Activated CD4-positive, CD25-positive, alpha-beta regulatory T cell treated with anti-CD3 and anti-CD28 coated beads, Interleukin-2, amount 50 U/mL, for 24 hours (primary cell): ENCODE measurements around the gene ADISSP.

Experiments used
- ATAC-seq, 2 donors: fragments of 150-1000 bp; cut with Tn5 transposase; one replicate each; pipeline ENCODE4 v1.10.0; 2021; ENCODE audit warnings: mild to moderate bottlenecking in 1 of 2, moderate library complexity in 1 of 2

Gene ADISSP

DNA sequence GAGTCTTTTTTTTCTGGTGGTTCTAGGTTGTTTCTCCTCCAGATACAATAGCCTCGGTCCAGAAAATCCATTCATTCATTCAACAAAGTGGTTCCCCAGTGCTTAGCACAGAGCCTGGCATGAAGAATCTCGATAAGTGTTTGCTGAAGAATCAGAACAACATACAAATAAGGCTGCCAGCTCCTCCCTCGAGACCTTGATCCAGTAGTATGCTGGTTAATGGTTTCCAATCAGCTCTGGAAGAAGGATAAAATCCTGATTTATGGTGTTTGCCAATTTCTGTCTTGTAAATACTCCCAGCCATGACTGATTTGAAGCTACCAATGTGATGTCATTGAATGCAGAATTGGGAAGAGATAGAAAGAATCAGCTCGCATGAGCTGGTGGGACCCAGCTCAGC is 31.8 kb downstream of the ADISSP start:
- no peak for ATAC-seq

DNA sequence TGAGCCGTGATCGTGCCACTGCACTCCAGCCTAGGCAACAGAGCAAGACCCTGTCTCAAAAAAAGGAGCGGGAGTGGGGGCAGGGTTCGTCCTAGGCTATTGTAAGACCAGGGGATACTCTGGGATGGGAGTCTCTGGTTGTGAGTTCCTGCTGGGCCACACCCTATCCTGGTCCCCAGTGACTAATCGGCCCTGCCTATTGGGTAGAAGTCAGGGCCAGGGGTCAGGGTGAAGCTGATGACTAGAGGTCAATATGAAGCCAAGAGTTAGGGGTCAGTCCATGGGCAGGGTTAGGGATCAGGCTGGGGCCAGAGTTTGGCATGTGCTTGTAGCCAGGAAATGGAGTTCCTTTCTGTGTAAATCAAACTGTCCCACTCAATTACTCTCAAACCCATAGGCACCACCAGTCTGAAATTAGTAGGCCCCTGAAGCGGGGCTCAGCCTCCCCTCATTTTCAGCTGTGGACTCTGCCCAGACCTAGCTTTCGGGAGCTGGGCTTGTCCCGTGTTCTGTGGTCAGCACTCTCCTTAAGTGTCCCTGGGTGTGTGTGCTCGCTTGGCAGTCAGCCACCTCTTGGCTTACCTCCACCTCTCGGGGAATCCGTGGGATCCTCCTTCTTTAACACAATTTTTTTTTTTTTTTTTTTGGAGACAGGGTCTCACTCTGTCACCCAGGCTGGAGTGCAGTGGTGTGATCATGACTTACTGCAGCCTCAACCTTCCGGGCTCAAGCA is 33.3 kb downstream of the ADISSP start:
- ATAC-seq = no peak

DNA sequence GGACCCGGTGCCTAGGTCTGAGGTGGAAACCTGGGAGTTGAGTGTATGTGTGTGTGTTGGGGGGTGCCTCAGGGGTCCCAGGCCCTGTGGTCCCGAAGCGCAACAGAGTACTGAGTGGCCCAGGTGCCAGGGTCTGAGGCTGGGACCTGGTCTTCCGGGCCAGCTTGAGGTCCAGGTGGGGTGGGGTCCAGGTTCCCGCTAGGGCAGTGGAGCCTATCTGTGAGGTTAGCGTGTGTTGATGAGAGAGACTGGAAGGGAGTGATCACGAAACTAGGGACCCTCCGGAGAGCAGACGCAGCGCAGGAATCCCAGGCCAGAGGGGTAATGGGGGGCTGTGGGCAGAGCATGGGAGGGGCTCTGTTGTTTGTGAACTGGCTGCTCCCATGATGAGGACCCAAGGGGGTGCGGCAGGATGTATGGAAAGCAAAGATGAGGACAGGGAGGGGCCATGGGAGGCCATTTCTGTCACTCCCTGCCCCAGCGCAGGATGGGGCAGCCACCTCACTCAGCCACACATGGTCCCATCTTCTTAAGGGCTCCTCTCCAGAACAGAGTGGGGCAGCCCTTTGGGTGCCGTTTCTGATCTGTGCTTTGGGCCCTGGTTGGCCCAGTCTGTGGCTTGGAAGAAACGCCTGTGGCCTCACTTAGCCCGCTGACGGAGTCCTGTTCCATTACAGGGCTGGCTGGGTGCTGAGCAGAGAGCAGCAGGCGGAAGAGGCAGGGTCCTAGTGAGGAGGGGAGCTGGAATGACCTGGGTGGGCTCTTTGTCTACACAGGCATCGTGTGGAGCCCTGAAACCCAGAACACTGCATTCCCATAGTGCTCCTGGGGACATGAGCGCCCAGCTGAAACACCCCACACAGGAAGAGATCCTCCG is 34.2 kb downstream of the ADISSP start:
- no peak for ATAC-seq

DNA sequence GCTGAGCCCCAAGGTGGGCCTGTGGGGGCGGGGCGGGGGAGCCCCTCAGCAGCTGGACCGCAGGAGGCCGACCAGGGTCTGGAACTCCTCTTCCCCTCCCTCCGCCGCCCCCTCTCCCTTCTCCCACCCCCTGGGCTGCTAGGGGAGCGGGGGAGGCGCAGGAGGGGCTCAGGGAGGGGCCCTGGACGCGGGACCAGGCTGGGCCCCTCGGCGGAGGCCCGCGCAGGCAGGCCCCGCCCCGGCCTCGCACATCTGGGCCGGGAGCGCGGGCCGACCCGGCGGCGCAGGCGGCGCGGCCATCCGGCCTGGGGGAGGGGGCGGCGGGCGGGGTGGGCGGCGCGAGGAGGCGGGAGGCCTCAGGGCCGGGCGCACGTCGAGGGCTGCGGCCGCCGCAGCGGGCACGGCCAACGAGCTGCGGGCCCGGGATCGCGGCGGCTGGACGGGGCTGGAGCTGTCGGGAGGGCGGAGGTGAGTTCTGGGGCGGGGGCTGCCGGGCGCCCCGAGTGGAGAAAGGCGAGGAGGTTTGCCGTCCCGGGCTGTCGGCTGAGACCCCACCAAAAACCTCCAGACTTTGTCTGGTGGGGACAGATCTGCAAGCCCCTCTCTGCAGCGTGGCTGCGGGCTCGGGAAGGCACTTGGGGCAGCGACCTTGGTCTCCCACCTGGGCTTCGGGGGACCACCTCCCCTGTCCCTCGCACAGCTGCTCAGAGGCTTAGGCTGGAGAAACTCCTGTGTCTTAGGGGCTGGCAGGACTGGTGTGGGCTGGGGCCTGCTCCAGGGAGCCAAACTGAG is 35.0 kb downstream of the ADISSP start, which contains the start of gene HSPA12B:
Gene HSPA12B (plus strand): TSS at position 359 of the 792 bp plus-strand sequence. CDS start 5,990 bp downstream, outside the sequence.
- no peak for ATAC-seq

DNA sequence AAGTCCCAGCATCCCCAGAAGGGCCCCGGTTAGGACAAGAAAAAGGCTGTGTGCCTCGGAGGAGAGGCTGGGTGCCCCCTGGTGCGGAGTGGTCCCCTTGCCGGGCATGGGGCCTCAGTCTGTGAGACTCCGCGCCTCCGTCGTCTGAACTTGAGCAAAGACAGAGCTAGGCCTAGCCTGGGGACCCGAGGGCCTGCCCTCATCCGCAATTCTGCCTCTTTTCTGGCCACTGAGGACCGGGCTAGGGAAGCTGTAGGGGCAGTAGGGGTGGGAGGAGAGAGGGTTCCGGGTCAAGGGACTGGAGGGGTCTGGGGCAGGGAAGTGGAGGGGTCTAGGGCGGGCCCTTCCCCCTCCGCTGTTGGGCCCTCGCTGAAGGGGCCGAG is 35.6 kb downstream of the ADISSP start:
- no peak for ATAC-seq

DNA sequence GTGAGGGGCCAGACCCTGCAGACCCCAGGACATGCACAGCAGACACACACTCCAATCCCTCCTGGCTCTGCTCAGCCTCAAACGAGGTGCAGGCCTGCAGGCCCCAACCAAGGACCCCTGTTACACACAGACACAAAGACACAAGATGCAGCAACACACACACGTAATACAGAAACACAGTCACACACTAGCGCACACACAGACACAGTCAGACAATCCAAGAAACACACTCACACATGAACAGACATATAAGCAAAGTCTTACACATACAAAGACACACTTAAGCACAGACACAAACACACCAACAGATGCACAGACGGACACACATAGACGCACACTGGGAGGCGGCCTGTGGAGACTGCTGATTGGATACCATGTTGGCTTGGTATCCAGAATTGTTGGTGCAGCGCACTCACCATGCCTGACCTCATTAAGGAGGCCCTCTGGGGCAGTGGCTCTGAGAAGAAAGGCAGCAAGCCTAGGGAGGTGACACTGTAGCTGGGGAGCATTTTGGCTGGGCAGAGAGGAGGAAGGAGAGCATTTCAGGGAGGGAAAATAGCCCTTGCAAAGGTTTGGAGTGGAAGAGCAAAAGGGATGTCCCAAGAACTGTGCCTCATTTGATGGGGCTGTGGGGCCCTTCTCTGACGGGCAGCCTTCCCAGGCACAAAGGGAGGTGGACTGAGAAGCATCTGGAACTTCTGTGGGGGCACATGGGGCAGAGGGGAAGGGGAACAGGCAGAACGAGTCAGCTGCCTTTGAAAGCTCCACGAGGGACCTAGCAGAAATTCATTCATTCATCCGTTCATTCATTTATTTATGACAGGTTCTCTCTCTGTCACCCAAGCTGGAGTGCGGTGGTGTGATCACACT is 36.5 kb downstream of the ADISSP start:
- ATAC-seq = no peak

DNA sequence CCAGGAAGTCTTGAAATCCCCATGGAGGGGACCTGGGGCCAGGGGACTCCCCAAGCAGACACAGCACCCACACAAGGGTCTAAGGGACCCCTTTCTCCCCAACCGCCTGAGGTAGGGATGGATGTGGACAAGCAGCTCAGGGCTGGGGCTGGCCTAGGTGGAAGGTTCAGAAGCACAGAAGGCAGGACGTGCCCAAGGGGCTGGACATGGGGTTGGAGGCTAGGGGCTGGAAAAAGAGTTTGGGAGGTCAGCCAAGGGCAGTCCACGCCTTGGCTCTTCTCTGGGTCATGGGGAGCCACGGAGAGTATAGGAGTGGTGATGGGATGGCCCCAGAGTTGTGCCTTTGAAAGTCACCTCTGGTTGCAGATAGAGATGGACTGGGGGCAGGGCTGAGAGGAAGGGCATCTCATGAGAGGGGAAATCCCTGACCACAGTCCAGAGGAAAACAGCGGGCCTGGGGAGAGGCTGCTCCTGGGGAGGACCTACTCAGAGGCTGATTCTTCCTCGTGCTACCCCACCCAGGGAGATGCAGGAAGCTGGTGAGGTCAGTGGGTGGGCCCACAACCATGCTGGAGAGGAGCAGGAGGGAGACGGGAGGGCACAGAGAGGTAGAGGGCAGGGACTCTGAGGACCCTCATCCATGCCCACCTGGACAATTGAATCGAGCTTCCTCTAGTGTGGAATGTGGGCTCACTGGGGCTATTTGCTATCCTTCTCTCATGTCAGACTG is 37.6 kb downstream of the ADISSP start:
- no peak for ATAC-seq

DNA sequence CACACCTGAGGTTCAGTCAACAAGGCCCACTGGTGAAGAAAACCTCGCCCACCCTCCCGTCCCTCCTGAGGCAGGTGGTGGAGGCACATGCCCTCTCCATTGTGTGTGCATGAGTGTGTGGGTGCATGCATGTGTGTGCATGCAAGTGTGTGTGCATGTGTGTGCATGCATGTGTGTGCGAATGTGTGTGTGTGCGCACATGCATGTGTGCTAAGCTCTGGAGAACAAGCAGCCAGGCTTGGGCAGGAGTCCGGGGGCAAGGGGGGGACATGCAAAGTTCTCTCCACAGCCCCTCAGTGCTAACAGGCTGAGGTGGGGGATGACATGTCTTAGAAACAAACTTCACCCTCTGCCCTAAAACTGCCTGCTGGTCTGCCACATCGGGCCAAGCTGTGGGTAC is 38.2 kb downstream of the ADISSP start:
- no peak for ATAC-seq

DNA sequence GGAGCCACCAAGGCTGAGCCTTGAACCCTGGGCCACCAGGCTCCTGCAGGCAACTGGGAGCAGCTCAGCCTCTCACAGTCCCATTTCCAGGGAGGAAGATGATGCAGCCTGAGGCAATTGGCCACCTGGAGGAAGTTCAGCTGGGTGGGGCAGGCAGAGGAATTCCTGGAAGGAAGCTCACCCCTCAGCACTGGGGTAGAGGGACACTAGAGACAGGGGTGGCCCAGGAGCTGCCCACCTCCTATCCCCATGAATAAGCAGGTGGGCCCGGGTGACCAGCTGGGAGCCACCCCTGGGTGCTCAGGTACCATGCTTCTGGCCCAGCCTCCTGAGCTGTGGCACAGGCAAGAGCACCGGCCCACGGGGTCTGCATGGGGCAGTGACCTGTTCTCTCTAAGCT is 38.7 kb downstream of the ADISSP start:
- ATAC-seq = no peak

DNA sequence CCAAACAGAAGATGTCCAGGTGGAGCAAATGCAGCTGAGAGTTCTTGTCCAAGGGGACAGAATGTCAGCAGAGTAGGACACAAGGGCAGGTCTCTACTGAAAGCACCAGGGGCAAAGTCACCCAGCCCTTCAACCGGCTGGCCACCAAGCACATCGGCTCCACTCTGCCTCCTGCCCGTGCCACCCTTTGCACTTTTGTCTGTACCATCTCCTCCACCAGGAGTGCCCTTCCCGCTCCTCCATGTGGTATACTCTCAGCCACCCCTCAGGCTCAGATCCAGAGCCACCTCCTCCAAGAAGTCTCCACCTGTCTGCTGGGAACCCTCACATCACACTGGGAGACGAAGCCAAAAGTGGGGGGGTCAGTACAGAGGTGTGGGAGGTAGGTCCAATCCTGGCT is 39.2 kb downstream of the ADISSP start:
- no peak for ATAC-seq

DNA sequence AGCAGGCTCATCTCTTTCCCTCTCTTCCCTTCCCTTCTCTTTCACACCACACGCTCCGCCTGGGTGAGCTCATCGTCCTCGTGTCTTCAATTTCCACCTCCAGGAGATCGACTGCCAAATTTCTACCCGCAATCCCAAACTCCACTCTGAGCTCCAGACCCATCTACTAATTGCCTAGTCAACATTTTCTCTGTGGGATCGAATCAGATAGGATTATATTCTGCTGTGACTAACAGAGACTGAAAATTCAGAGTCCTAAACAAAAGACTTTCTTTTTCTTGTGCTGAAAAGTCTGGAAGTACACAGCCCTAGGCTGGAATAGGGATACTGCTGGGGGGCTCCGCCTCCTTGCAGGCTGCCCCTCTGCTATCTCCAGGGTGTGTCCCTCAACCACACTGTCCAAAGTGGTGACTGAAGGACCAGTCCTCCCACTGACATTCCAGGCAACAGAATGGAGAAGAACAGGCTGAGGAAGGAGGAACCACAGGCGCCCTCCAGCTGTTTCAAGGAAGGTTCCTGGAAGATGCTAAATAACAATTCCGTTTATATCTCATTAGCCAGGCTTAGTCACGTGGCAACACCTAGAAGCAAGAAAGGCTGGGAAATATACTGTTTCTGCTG is 40.0 kb downstream of the ADISSP start:
- no peak for ATAC-seq

DNA sequence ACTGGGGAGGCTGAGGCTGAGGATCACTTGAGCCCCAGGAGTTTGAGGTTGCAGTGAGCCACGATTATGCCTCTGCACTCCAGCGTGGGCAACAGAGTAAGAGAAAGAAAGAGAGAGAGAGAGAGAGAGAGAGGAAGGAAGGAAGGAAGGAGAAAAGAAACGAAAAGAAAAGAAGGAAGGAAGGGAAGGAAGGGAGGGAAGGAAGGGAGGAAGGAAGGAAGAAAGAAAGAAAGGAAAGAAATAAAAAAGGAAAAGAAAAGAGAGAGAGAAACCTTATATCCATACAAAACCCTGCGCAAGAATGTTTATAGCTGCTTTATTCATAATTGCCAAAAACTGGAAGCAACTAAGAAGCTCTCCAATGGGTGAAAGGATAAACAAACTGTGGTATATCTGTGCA is 43.2 kb downstream of the ADISSP start:
- no peak for ATAC-seq

DNA sequence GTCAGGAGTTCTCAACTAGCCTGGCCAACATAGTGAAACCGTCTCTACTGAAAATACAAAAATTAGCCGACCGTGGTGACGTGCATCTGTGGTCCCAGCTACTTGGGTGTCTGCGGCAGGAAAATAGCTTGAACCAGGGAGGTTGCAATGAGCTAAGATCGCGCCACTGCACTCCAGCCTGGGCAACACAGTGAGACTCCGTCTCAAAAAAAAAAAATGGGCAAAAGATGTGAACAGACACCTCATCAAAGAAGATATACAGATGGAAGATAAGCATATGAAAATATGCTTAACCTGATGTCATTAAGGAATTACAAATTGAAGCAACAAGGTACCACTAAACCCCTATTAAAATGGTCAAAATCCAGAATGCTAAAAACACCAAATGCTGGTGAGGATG is 44.3 kb downstream of the ADISSP start:
- ATAC-seq = no peak

DNA sequence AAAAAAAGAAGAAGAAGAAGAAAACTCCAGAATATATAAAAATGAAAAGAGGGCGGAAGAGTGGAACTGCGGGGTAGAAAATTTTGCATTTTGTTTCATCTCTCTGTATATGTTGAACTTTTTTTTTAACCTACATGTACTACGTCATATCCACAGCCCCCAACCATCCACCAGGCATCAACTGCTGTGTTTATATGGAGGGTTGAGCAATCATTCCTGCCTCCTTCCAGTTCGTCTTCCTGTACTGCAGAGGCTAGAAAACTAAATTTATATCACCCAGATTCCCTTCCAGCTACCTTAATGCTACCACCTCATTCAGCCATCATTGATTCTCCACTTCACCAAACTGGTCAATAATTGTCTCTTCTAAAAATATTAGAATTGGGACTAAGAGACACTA is 45.6 kb downstream of the ADISSP start:
- no peak for ATAC-seq

DNA sequence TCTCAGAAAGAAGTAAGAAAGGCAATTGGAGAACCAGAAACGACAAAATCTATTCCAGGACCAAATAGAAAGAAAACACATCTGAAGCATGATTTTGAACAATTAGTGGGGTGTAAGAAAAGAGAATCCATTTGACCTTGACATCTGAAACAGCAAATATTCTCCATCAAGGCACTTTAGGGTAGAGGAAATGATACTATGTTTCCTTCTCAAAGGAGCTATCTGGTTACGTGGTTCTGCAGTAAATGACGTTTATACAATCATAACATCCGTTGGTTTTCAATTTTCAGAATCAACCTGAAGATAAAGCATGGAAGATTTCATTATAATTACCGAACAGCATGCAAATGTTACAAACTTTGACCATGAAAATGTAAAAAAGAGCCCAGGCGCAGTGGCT is 46.9 kb downstream of the ADISSP start:
- ATAC-seq = no peak

DNA sequence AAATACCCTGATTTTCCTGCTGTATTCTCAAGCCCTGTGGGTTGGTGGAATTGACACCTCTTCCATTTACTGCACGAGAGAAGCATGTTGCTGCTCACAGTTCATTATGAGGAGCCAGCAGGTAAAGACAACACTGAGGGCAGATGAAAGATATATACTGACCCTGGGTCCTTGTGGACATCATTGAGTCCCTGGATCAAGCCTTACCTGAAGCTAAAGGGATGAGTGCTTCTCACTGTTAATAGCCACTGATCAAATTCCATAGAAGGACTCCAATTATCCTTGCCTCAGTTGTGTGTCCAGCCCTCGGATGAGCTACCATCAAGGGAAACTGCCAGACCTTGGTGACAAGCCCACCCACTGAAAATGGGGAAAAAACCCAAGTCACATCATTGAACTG is 47.5 kb downstream of the ADISSP start:
- ATAC-seq = no peak

DNA sequence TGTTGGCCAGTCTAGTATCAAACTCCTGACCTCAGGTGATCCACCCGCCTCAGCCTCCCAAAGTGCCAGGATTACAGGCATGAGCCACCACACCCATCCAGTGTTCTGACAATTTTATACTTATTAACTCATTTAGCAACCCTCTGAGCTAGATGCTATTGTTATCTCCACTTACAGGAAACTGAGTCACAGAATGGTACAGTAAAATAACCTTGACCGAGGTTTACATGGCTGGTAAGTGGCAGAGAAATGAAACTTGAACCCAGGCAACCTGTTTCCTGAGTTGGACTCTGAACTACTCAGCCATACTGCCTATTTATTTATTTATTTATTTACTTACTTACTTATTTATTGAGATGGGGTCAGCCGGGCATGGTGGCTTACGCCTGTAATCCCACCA is 48.5 kb downstream of the ADISSP start:
- no peak for ATAC-seq

DNA sequence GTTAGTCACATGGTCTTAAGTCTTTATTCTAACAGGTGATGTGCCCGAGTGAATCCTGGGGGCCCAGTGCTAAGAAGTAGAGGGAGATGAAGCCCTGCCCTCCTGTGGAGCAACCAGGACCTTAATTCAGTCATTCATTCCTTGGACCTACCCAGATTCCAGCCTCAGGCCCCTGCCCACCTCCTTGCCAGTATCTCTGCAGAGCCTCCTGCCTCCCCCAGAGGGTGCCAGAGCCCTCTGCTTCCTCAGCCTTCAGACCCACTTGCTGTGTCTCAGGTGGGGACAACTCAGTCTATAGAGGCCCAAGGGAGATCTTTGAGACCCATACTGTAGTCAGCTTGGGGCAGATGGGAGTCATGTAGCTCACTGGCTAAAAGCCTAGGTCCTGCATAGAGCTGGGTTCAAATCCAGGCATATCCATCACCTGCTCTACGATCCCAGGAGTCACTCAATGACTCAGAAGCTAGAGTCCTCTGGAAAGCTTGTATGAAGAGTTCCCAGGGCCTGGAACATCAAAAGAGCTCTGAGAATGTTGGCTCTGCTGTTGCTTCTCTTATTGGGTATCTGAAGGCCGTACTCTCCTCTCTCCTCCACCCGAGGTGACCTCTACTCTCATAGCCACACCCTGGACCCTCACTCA is 51.2 kb downstream of the ADISSP start:
- peak in 1 of 2 donors; percentile 56 for ATAC-seq

DNA sequence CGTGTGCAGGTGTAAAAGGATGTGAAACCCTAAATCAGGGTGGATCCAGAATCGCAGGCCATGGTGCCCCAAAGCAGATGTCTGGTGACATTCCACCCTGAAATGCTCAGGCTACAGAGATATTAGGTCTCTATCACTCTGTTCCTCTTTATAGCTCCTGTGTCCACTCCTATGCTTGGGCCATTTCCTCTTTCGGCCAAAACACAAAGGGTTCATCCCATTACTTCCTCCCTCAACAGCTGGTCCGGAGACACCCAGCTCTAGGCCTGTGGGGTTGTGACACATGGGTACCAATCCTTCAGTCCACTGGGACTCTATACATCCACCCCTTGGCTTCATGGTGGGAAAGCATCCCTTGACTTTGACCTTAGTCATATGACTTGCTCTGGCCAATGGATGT is 53.5 kb downstream of the ADISSP start:
- no peak for ATAC-seq

DNA sequence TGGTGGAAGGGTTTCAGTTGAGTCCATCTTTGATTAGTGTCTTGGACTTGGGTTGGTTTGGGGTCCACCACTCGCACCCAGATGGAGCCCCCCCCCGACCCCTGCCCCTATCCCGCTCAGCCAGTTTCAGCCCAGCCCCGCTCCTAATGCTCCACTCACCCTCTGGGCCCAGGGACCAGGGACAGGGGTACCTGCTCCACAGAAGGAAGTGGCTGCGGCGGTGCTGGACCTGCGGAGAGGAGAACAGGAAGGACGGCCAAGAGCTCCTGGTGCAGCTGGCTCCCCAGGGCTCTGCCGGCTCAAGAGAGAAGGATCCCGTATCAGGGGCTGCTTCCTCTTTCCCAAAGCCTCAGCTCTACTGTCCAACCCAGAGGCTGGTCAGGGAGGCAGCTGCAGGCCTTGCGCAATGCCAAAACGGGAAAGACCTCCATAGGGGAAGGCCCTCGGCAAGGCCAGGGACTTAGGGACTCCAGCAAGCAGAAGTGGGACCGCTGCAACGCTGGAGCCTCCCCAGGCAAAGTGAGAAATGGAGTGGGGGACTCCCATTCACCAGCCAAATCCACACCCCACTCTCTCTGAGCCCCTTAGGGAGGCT is 55.2 kb downstream of the ADISSP start, which contains the start of gene SIGLEC1:
Gene SIGLEC1 (minus strand): TSS at position 322 of the 595 bp plus-strand sequence. CDS start 5,472 bp downstream, outside the sequence.
- ATAC-seq = no peak
